OCI-M1 (cell line): ENCODE results near the gene ICAM2.
"Not testable (repeated sequence)": the region's sequence is repeated elsewhere in the genome, so short reads cannot be mapped to it uniquely, and the experiment has no call there.

ENCODE experiments used
- DNase-seq: peaks from one replicate; lab custom pipeline; 2025; lab: John Stamatoyannopoulos, UW

Gene ICAM2

GRCh38 chr17:64009571-64010402 lies 10.6 kb downstream of the ICAM2 start:
- DNase-seq, result no peak

- no peak for DNase-seq
Measured at GRCh38 chr17:64008830-64009229, 11.6 kb downstream of the ICAM2 start.

GRCh38 chr17:64008346-64008745 lies 12.1 kb downstream of the ICAM2 start:
- no peak for DNase-seq

- DNase-seq, result no peak
Measured at GRCh38 chr17:64007838-64008282, 12.6 kb downstream of the ICAM2 start.

- DNase-seq, result not testable (repeated sequence)
Measured at GRCh38 chr17:64007089-64007837, 13.2 kb downstream of the ICAM2 start.

- DNase-seq, result peak; percentile 93
Measured at GRCh38 chr17:64006361-64007088, 13.9 kb downstream of the ICAM2 start.

- peak; percentile 38 for DNase-seq
Measured at GRCh38 chr17:64005734-64006167, 14.7 kb downstream of the ICAM2 start.

- DNase-seq, result no peak
Measured at GRCh38 chr17:64004903-64005733, 15.3 kb downstream of the ICAM2 start.

GRCh38 chr17:64004218-64004770 lies 16.1 kb downstream of the ICAM2 start:
- DNase-seq, result no peak

GRCh38 chr17:64003526-64004121 lies 16.8 kb downstream of the ICAM2 start:
- no peak for DNase-seq

- no peak for DNase-seq
Measured at GRCh38 chr17:64002658-64003525, 17.5 kb downstream of the ICAM2 start.

GRCh38 chr17:64001763-64002529 lies 18.5 kb downstream of the ICAM2 start:
- no peak for DNase-seq

- no peak for DNase-seq
Measured at GRCh38 chr17:64001091-64001579, 19.3 kb downstream of the ICAM2 start.

- DNase-seq, result no peak
Measured at GRCh38 chr17:63999680-64000531, 20.5 kb downstream of the ICAM2 start.

GRCh38 chr17:63998721-63999679 lies 21.4 kb downstream of the ICAM2 start:
- DNase-seq, result no peak

- DNase-seq, result peak; percentile 68
Measured at GRCh38 chr17:63998050-63998720, 22.2 kb downstream of the ICAM2 start, which contains the start of gene PRR29. PRR29 (plus strand) TSS chr17:63998351; CDS start chr17:63998365, 14 bp downstream.
